PC-3 (cell line): ENCODE data around the gene TNKS1BP1. TPM values are rescaled to one million over a fixed set of nuclear protein-coding genes. Genes with fewer than 3 reads are reported as not detected.

Experiments used
- ATAC-seq: fragments of 200-7000 bp; cut with Tn5 transposase; 2 replicates; pipeline ENCODE4 v1.9.1; 2020; ENCODE audit warnings: mild to moderate bottlenecking, moderate library complexity
- BruUV-seq: library from RNA; stranded (reverse); fragments of 400-500 nt; replicated peaks from 2 replicates; lab custom pipeline; 2021; lab: Mats Ljungman, UMichigan
- CTCF ChIA-PET: fragments of 300-600 bp; sonication (Branson Sonifier 250); formaldehyde crosslinking; loops from one replicate; lab custom pipeline; 2022; ENCODE audit warnings: antibody characterized with exemption; lab: Charles Lee
- POLR2A ChIA-PET: fragments of 300-600 bp; sonication (Branson Sonifier 250); formaldehyde crosslinking; loops from one replicate; lab custom pipeline; 2022; ENCODE audit warnings: antibody characterized with exemption; ENCODE audit not compliant: unreplicated experiment; lab: Charles Lee
- DNase-seq: peaks from one replicate; pipeline ENCODE4 v3.0.0-alpha.2; 2015
- H2AFZ ChIP-seq: fragments of 300-600 bp; sonication (generic); 2 replicates; pipeline ENCODE4 v1.6.0; 2016; ENCODE audit warnings: antibody characterized with exemption, low read length
- H3F3A ChIP-seq: fragments of 300-600 bp; sonication (generic); one replicate; pipeline ENCODE4 v1.6.0; 2017; ENCODE audit warnings: antibody characterized with exemption, low read length, control low read depth, mild to moderate bottlenecking; ENCODE audit not compliant: unreplicated experiment
- H3K27ac ChIP-seq: fragments of 300-600 bp; sonication (generic); 2 replicates; pipeline ENCODE4 v1.5.1; 2016; ENCODE audit warnings: mild to moderate bottlenecking, low read length
- H3K27me3 ChIP-seq: fragments of 300-600 bp; sonication (generic); 2 replicates; pipeline ENCODE4 v1.6.1; 2016; ENCODE audit warnings: low read length, mixed read lengths
- H3K36me3 ChIP-seq: fragments of 300-600 bp; sonication (generic); 2 replicates; pipeline ENCODE4 v1.6.1; 2016; ENCODE audit warnings: low read depth, mixed run types, low read length, mixed read lengths
- H3K4me1 ChIP-seq: fragments of 300-600 bp; sonication (generic); 2 replicates; pipeline ENCODE4 v1.5.1; 2016; ENCODE audit warnings: low read length; ENCODE audit not compliant: insufficient read depth
- H3K4me2 ChIP-seq: fragments of 300-600 bp; sonication (generic); 2 replicates; pipeline ENCODE4 v1.6.0; 2016; ENCODE audit warnings: low read length
- H3K4me3 ChIP-seq: fragments of 300-600 bp; sonication (generic); 2 replicates; pipeline ENCODE4 v1.5.1; 2016; ENCODE audit warnings: mild to moderate bottlenecking, low read length, mixed read lengths
- H3K79me2 ChIP-seq: fragments of 300-600 bp; sonication (generic); 2 replicates; pipeline ENCODE4 v1.6.1; 2017; ENCODE audit warnings: low read length, mixed read lengths
- H3K9ac ChIP-seq: fragments of 300-600 bp; sonication (generic); 2 replicates; pipeline ENCODE4 v1.6.0; 2016; ENCODE audit warnings: mild to moderate bottlenecking, low read length
- H3K9me2 ChIP-seq: fragments of 300-600 bp; sonication (generic); replicated peaks from 2 replicates; pipeline ENCODE4 v1.6.1; 2016; ENCODE audit warnings: mixed run types, low read length, mixed read lengths
- H3K9me3 ChIP-seq: fragments of 300-600 bp; sonication (generic); 2 replicates; pipeline ENCODE4 v1.6.1; 2016; ENCODE audit warnings: low read length, mixed read lengths
- H4K20me1 ChIP-seq: fragments of 300-600 bp; sonication (generic); 2 replicates; pipeline ENCODE4 v1.6.1; 2016; ENCODE audit warnings: low read length, mixed read lengths
- CTCF ChIP-seq: fragments of 300-600 bp; sonication (generic); conservative IDR thresholded peaks from 2 replicates; pipeline ENCODE4 v1.5.1; 2017; ENCODE audit warnings: antibody characterized with exemption, low read depth, mild to moderate bottlenecking, low read length
- EZH2 ChIP-seq: fragments of 300-600 bp; sonication (generic); IDR thresholded peaks from one replicate; pipeline ENCODE4 v1.6.1; 2017; ENCODE audit warnings: antibody characterized with exemption, mild to moderate bottlenecking, low read length; ENCODE audit not compliant: unreplicated experiment
- EZH2phosphoT487 ChIP-seq: fragments of 300-600 bp; sonication (generic); IDR thresholded peaks from 2 replicates; pipeline ENCODE4 v1.6.1; 2018; ENCODE audit warnings: mild to moderate bottlenecking, antibody characterized with exemption, low read length, borderline replicate concordance
- intact Hi-C: fragments of 100-400 bp; cut with micrococcal nuclease; formaldehyde crosslinking; loops from 2 replicates; pipeline ENCODE4 v1.9.0; 2023
- total RNA-seq: library from RNA; depleted of rRNA; stranded (reverse); fragments of >200 nt; gene quantifications from 2 replicates; pipeline ENCODE4 v1.2.3, GENCODE V29; 2014

The TNKS1BP1 gene
- total RNA-seq, 1 experiment from 2014 or later, result 89.6 TPM

DNA sequence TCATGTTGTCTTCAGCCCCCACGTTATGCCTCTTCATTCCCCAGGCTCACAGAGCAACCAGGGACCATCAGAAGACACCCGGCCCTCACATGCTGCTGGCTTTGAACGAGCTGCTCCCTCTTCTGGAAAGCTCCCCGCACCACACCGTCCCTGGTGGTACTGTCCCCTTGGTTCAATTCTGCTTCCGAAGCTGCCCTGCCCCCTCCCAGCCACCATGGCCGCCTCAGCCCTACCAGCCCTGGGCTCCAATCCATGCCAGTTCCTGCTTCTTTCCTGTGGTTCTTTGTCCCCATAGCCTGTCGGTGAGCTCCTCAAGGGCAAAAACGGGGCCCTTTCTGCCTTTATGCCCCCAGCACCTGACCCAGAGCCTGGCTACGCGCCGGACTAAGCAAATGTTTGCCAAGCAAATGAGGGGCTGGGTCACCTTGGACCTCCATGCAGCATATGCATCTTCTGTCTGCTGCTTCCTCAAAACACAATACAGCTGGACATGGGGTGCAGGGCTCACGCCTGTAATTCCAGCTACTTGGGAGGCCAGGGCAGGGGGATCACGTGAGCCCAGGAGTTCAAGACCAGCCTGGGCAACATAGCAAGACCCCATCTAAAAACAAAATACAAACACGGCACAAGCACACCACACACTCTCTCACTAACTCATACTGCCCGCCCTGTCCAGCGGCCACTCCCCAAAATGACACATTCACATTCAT is 21.3 kb downstream of the TNKS1BP1 start:
- no peak for DNase-seq
- ATAC-seq, result no peak; the same call in 1 of the 2 replicates
- peaks cover 48% of the 10 kb centered on the region for H3K4me1 ChIP-seq
- peak overlapping the region; percentile 50 for H3K4me2 ChIP-seq
- no peaks in the 10 kb centered on the region for H3F3A ChIP-seq
- peak overlapping the region; percentile 77 for H3K27ac ChIP-seq
- CTCF ChIA-PET, result no interaction called here
- H3K79me2 ChIP-seq, result peaks cover 45% of the 10 kb centered on the region
- H3K4me3 ChIP-seq, result peak overlapping the region; percentile 18; the same call in 1 of the 2 replicates
- H3K36me3 ChIP-seq, result peaks cover 59% of the 10 kb centered on the region
- no peaks in the 10 kb centered on the region for H3K27me3 ChIP-seq
- no peak for TF ChIP-seq EZH2phosphoT487
- no peak for TF ChIP-seq CTCF
- TF ChIP-seq EZH2, result no peak
- H3K9me2 ChIP-seq, result no peaks in the 10 kb centered on the region
- intact Hi-C loops, result no loop called here
- BruUV-seq, result no TSS peak
- POLR2A ChIA-PET, result no interaction called here
- H4K20me1 ChIP-seq, result 0 out of 2 replicates have a peak, but pooled peaks cover 5% of the 10 kb centered on the region
- H3K9me3 ChIP-seq, result no peaks in the 10 kb centered on the region
- H3K9ac ChIP-seq, result peak overlapping the region; percentile 42
- no peak overlapping the region for H2AFZ ChIP-seq

GRCh38 chr11:57302489-57302888 is 22.3 kb downstream of the TNKS1BP1 start:
- Histone ChIP-seq H3K27ac (no peak overlapping the region), H3K4me1 (peaks cover 38% of the 10 kb centered on the region), H3K4me2 (no peak overlapping the region), H3K4me3 (no peak overlapping the region), H3F3A (no peaks in the 10 kb centered on the region), H3K9ac (no peak overlapping the region), H4K20me1 (0 out of 2 replicates have a peak, but pooled peaks cover 1% of the 10 kb centered on the region), H2AFZ (no peak overlapping the region), H3K9me2 (no peaks in the 10 kb centered on the region), H3K79me2 (peaks cover 40% of the 10 kb centered on the region), H3K27me3 (no peaks in the 10 kb centered on the region), H3K36me3 (peaks cover 68% of the 10 kb centered on the region), H3K9me3 (no peaks in the 10 kb centered on the region)
- no peak for ATAC-seq
- CTCF ChIA-PET, result no interaction called here
- no peak for TF ChIP-seq EZH2phosphoT487
- no peak for TF ChIP-seq CTCF
- TF ChIP-seq EZH2, result no peak
- POLR2A ChIA-PET, result no interaction called here
- no TSS peak for BruUV-seq
- no peak for DNase-seq
- intact Hi-C loops, result no loop called here
